Gastrocnemius medialis (tissue), 4 donors: ENCODE measurements around the gene ADAMTSL1.

Experiments used
- POLR2A ChIP-seq, 2 donors: fragments of 450-650 bp; IDR thresholded peaks; one replicate each; pipeline ENCODE4 v1.6.1; 2017; ENCODE audit warnings: antibody characterized with exemption in 2 of 2, mild to moderate bottlenecking in 2 of 2, moderate library complexity in 2 of 2
- TF ChIP-seq, protein P1 (sequence below), 5 experiments: fragments of 450-650 bp in 3 of 5; fragments of 200-600 bp in 2 of 5; sonication (generic) in 2 of 5; IDR thresholded peaks in 4 of 5; conservative IDR thresholded peaks in 1 of 5; 1 replicate in 4 of 5; 2 replicates in 1 of 5; pipeline ENCODE4 v1.5.1; 2016 to 2019; ENCODE audit warnings: antibody characterized with exemption in 5 of 5, mild to moderate bottlenecking in 3 of 5, moderate library complexity in 3 of 5

DNA sequence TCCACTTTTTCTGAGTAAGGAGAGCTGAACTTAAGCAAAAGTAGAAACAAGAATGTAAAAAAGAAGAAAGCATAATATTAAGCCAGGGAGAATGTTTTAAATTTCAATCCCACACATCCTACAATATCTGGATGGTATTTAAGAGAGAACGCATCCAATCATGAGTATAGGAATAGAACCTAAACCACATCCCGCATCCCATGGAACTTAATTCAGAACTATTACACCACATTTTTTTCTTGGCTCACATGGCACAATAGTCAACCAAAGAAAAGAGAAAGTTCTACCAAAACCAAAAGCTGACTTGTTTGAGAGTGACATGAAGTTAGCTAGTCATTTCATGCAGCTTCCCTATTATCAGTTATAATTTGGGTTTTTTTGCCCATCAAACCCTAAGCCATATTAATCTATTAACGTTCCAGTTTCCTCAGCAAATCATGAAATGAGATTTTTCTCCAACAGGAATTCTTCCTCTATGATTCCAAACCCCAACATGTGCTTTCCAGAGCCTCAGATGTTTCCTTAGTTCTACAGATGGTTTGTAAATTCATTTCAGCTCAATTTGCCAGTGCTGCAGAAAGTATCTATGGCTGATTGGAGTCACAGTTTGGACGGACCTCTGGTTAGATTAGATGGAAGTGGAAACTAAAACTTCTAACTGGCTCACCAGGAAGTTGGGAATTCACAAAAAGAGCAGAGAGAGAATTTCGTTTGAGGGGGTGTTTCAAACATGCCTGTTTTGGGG lies 22.5 kb downstream of the ADAMTSL1 start:
- TF ChIP-seq, protein P1, sequence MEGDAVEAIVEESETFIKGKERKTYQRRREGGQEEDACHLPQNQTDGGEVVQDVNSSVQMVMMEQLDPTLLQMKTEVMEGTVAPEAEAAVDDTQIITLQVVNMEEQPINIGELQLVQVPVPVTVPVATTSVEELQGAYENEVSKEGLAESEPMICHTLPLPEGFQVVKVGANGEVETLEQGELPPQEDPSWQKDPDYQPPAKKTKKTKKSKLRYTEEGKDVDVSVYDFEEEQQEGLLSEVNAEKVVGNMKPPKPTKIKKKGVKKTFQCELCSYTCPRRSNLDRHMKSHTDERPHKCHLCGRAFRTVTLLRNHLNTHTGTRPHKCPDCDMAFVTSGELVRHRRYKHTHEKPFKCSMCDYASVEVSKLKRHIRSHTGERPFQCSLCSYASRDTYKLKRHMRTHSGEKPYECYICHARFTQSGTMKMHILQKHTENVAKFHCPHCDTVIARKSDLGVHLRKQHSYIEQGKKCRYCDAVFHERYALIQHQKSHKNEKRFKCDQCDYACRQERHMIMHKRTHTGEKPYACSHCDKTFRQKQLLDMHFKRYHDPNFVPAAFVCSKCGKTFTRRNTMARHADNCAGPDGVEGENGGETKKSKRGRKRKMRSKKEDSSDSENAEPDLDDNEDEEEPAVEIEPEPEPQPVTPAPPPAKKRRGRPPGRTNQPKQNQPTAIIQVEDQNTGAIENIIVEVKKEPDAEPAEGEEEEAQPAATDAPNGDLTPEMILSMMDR (IDR thresholded peaks at IDR 0.05 in 4 of 5, conservative IDR thresholded peaks at IDR 0.05 in 1 of 5): no peak
- TF ChIP-seq POLR2A (IDR thresholded peaks at IDR 0.05): no peak
